GM23338 (cell line): ENCODE data around the gene CNTNAP5. TPM values are rescaled to one million over a fixed set of nuclear protein-coding genes. Genes with fewer than 3 reads are reported as not detected.

ENCODE experiments used
- ATAC-seq: fragments of 200-7000 bp; cut with Tn5 transposase; 3 replicates; pipeline ENCODE4 v1.9.1; 2020
- DNase-seq: peaks from one replicate; pipeline ENCODE4 v3.0.0-alpha.2; 2015; ENCODE audit warnings: low spot score
- H2AFZ ChIP-seq: fragments of 200-600 bp; sonication (generic); 2 replicates; pipeline ENCODE4 v1.8.0; 2016; ENCODE audit warnings: antibody characterized with exemption, mild to moderate bottlenecking, moderate library complexity
- H3F3A ChIP-seq: fragments of 200-600 bp; sonication (generic); replicated peaks from 2 replicates; pipeline ENCODE4 v1.8.0; 2017; ENCODE audit warnings: antibody characterized with exemption, mixed run types, low read depth
- H3K27ac ChIP-seq: fragments of 200-600 bp; sonication (generic); 2 replicates; pipeline ENCODE4 v1.6.1; 2016; ENCODE audit warnings: low read depth
- H3K27me3 ChIP-seq: fragments of 200-600 bp; sonication (generic); 2 replicates; pipeline ENCODE4 v1.8.0; 2016; ENCODE audit warnings: mild to moderate bottlenecking, mixed run types, moderate library complexity; ENCODE audit not compliant: insufficient read depth
- H3K36me3 ChIP-seq: fragments of 200-600 bp; sonication (generic); 2 replicates; pipeline ENCODE4 v1.8.0; 2016; ENCODE audit warnings: mild to moderate bottlenecking; ENCODE audit not compliant: insufficient read depth
- H3K4me1 ChIP-seq: fragments of 200-600 bp; sonication (generic); 2 replicates; pipeline ENCODE4 v1.8.0; 2016; ENCODE audit warnings: mild to moderate bottlenecking, moderate library complexity; ENCODE audit not compliant: insufficient read depth
- H3K4me2 ChIP-seq: fragments of 200-600 bp; sonication (generic); 2 replicates; pipeline ENCODE4 v1.7.1; 2017; ENCODE audit warnings: mixed run types
- H3K4me3 ChIP-seq: fragments of 200-600 bp; sonication (generic); 2 replicates; pipeline ENCODE4 v1.6.1; 2016; ENCODE audit warnings: mixed run types
- H3K79me2 ChIP-seq: fragments of 200-600 bp; sonication (generic); replicated peaks from 2 replicates; pipeline ENCODE4 v1.8.0; 2017; ENCODE audit warnings: mild to moderate bottlenecking; ENCODE audit not compliant: insufficient read depth
- H3K9me2 ChIP-seq: fragments of 200-600 bp; sonication (generic); 2 replicates; pipeline ENCODE4 v1.8.0; 2017; ENCODE audit not compliant: insufficient read depth
- H4K20me1 ChIP-seq: fragments of 200-600 bp; sonication (generic); replicated peaks from 2 replicates; pipeline ENCODE4 v1.8.0; 2017; ENCODE audit warnings: mild to moderate bottlenecking; ENCODE audit not compliant: insufficient read depth
- H3K27ac Mint-ChIP-seq: 2 replicates; pipeline ENCODE4 v1.8.0; 2020; ENCODE audit warnings: inconsistent platforms, mild to moderate bottlenecking, moderate library complexity, mixed read lengths
- H3K27me3 Mint-ChIP-seq: 3 replicates; pipeline ENCODE4 v1.8.0; 2022; ENCODE audit warnings: low read depth, mild to moderate bottlenecking, moderate library complexity, mixed read lengths, inconsistent platforms; ENCODE audit not compliant: insufficient read depth, poor library complexity
- H3K36me3 Mint-ChIP-seq: 3 replicates; pipeline ENCODE4 v1.8.0; 2021; ENCODE audit warnings: low read depth, mild to moderate bottlenecking, inconsistent platforms, moderate library complexity, mixed read lengths
- H3K4me1 Mint-ChIP-seq: 3 replicates; pipeline ENCODE4 v1.8.0; 2020; ENCODE audit warnings: mild to moderate bottlenecking, inconsistent platforms, mixed read lengths
- H3K4me3 Mint-ChIP-seq: 3 replicates; pipeline ENCODE4 v1.8.0; 2021; ENCODE audit warnings: moderate library complexity, mild to moderate bottlenecking, inconsistent platforms, mixed read lengths
- H3K9me3 Mint-ChIP-seq: 3 replicates; pipeline ENCODE4 v1.8.0; 2020; ENCODE audit warnings: moderate library complexity, mild to moderate bottlenecking, inconsistent platforms, mixed read lengths
- CREB1 ChIP-seq: fragments of 250-450 bp; sonication (Bioruptor Pico); IDR thresholded peaks from 2 replicates; pipeline ENCODE4 v1.5.0; 2020; ENCODE audit warnings: low read depth, mild to moderate bottlenecking, moderate library complexity
- CTCF ChIP-seq, 2 experiments: fragments of 200-600 bp in 1 of 2; sonication (generic) in 1 of 2; conservative IDR thresholded peaks; 2 replicates each; pipeline versions ENCODE4 v1.5.1 to v1.6.1; 2016 to 2017; ENCODE audit warnings: antibody characterized with exemption in 2 of 2, low read depth in 2 of 2, mild to moderate bottlenecking in 2 of 2, moderate library complexity in 1 of 2
- POLR2AphosphoS5 ChIP-seq: IDR thresholded peaks from 2 replicates; pipeline ENCODE4 v1.6.1; 2016; ENCODE audit warnings: antibody characterized with exemption, low read depth
- STAT1 ChIP-seq: IDR thresholded peaks from one replicate; pipeline ENCODE4 v1.6.1; 2016; ENCODE audit warnings: antibody characterized with exemption; ENCODE audit not compliant: unreplicated experiment
- polyA plus RNA-seq: library from polyadenylated mRNA; unstranded; fragments of >200 nt; fragmentation: Nextera tagmentation; extraction: Ambion mirVana; gene quantifications from 2 replicates; pipeline ENCODE4 v1.2.1, GENCODE V29; 2016
- total RNA-seq: library from RNA; depleted of rRNA; stranded (reverse); fragments of >200 nt; shearing (Covaris generic); gene quantifications from 2 replicates; pipeline ENCODE4 v1.2.3, GENCODE V29; 2014
- TF ChIP-seq, protein P1 (sequence below): fragments of 250-450 bp; sonication (Bioruptor Pico); IDR thresholded peaks from 2 replicates; pipeline ENCODE4 v1.5.0; 2020; ENCODE audit warnings: mild to moderate bottlenecking, moderate library complexity

Gene CNTNAP5
- total and polyA plus RNA-seq, 2 experiments from 2014 or later, result 0.49 to 0.50 TPM

DNA sequence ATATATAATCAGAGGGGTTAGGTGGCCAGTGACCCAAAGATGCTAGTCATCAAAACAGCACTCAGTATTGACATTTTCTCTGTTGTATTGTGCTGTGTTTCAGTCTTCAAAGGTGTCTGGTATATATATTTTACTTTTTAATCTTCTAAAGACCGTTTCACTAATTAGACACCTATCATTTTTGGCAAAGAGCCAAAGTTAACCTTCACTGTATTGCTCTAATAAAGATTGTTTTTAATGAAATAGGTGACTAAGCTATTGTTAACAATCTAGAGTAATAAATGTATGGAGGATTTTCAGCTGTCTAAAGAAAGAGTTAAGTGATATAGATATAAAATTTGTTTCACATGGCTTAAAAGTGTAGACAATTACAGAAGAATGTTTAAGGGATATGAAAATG lies 264.0 kb downstream of the CNTNAP5 start (continued):
- TF ChIP-seq, protein P1, sequence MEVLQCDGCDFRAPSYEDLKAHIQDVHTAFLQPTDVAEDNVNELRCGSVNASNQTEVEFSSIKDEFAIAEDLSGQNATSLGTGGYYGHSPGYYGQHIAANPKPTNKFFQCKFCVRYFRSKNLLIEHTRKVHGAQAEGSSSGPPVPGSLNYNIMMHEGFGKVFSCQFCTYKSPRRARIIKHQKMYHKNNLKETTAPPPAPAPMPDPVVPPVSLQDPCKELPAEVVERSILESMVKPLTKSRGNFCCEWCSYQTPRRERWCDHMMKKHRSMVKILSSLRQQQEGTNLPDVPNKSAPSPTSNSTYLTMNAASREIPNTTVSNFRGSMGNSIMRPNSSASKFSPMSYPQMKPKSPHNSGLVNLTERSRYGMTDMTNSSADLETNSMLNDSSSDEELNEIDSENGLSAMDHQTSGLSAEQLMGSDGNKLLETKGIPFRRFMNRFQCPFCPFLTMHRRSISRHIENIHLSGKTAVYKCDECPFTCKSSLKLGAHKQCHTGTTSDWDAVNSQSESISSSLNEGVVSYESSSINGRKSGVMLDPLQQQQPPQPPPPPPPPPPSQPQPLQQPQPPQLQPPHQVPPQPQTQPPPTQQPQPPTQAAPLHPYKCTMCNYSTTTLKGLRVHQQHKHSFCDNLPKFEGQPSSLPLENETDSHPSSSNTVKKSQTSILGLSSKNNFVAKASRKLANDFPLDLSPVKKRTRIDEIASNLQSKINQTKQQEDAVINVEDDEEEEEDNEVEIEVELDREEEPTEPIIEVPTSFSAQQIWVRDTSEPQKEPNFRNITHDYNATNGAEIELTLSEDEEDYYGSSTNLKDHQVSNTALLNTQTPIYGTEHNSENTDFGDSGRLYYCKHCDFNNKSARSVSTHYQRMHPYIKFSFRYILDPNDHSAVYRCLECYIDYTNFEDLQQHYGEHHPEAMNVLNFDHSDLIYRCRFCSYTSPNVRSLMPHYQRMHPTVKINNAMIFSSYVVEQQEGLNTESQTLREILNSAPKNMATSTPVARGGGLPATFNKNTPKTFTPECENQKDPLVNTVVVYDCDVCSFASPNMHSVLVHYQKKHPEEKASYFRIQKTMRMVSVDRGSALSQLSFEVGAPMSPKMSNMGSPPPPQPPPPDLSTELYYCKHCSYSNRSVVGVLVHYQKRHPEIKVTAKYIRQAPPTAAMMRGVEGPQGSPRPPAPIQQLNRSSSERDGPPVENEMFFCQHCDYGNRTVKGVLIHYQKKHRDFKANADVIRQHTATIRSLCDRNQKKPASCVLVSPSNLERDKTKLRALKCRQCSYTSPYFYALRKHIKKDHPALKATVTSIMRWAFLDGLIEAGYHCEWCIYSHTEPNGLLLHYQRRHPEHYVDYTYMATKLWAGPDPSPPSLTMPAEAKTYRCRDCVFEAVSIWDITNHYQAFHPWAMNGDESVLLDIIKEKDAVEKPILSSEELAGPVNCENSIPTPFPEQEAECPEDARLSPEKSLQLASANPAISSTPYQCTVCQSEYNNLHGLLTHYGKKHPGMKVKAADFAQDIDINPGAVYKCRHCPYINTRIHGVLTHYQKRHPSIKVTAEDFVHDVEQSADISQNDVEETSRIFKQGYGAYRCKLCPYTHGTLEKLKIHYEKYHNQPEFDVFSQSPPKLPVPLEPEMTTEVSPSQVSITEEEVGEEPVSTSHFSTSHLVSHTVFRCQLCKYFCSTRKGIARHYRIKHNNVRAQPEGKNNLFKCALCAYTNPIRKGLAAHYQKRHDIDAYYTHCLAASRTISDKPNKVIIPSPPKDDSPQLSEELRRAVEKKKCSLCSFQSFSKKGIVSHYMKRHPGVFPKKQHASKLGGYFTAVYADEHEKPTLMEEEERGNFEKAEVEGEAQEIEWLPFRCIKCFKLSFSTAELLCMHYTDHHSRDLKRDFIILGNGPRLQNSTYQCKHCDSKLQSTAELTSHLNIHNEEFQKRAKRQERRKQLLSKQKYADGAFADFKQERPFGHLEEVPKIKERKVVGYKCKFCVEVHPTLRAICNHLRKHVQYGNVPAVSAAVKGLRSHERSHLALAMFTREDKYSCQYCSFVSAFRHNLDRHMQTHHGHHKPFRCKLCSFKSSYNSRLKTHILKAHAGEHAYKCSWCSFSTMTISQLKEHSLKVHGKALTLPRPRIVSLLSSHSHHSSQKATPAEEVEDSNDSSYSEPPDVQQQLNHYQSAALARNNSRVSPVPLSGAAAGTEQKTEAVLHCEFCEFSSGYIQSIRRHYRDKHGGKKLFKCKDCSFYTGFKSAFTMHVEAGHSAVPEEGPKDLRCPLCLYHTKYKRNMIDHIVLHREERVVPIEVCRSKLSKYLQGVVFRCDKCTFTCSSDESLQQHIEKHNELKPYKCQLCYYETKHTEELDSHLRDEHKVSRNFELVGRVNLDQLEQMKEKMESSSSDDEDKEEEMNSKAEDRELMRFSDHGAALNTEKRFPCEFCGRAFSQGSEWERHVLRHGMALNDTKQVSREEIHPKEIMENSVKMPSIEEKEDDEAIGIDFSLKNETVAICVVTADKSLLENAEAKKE (CRISPR knock-in tag), result no peak
- TF ChIP-seq POLR2AphosphoS5 (no peak), STAT1 (no peak), CREB1 (CRISPR knock-in tag) (no peak)

GRCh38 chr2:124289615-124290014 lies 264.5 kb downstream of the CNTNAP5 start:
- no peak overlapping the region for H3K4me3 ChIP-seq
- Mint-ChIP-seq H3K36me3 (no peaks in the 10 kb centered on the region), H3K27me3 (no peaks in the 10 kb centered on the region), H3K4me3 (no peak overlapping the region), H3K4me1 (peaks cover 8% of the 10 kb centered on the region; the same call in 2 of the 3 replicates), H3K9me3 (no peaks in the 10 kb centered on the region), H3K27ac (no peak overlapping the region)
- TF ChIP-seq STAT1 (no peak), CTCF (conservative IDR thresholded peaks at IDR 0.05; ENCODE audit: low read depth in 2 of 2) (peak in 1 of 2 experiments; percentile 27; a peak in 1 of 4 replicates)
- no peaks in the 10 kb centered on the region for H3K36me3 ChIP-seq
- H4K20me1 ChIP-seq, result no peaks in the 10 kb centered on the region
- ATAC-seq, result no peak
- no peaks in the 10 kb centered on the region for H3F3A ChIP-seq
- H2AFZ ChIP-seq, result no peak overlapping the region
- H3K4me1 ChIP-seq, result no peaks in the 10 kb centered on the region
- peaks cover 7% of the 10 kb centered on the region for H3K9me2 ChIP-seq
- H3K27me3 ChIP-seq, result no peaks in the 10 kb centered on the region
- no peak for DNase-seq
- H3K4me2 ChIP-seq, result no peak overlapping the region
- H3K27ac ChIP-seq, result no peak overlapping the region
- H3K79me2 ChIP-seq, result no peaks in the 10 kb centered on the region
